CD4-positive, alpha-beta memory T cell (primary cell): Measurements from ENCODE around the gene DOLK. TPM values are rescaled to one million over a fixed set of nuclear protein-coding genes. Genes with fewer than 3 reads are reported as not detected.

Experiments used
- CTCF ChIA-PET: fragments of 350-600 bp; sonication (Branson Sonifier 250); formaldehyde crosslinking; loops from one replicate; lab custom pipeline; 2021; ENCODE audit warnings: inconsistent platforms; ENCODE audit not compliant: partially characterized antibody; lab: Charles Lee
- POLR2A ChIA-PET: fragments of 350-600 bp; sonication (Branson Sonifier 250); formaldehyde crosslinking; loops from one replicate; lab custom pipeline; 2021; ENCODE audit not compliant: partially characterized antibody; lab: Charles Lee
- DNase-seq, 5 donors: peaks; one replicate each; pipeline versions ENCODE4 v3.0.0 to v3.0.0-alpha.2; 2020 to 2022; ENCODE audit warnings: mixed read lengths in 1 of 5
- H3K27ac ChIP-seq: one replicate; pipeline ENCODE4 v1.7.0; 2013; ENCODE audit warnings: low read depth, low read length
- H3K27me3 ChIP-seq: 2 replicates; pipeline ENCODE4 v1.7.0; 2013; ENCODE audit warnings: mild to moderate bottlenecking, low read length, moderate library complexity; ENCODE audit not compliant: insufficient read depth
- H3K36me3 ChIP-seq: 2 replicates; pipeline ENCODE4 v1.7.0; 2013; ENCODE audit warnings: mild to moderate bottlenecking, low read length, moderate library complexity; ENCODE audit not compliant: insufficient read depth
- H3K4me1 ChIP-seq: 2 replicates; pipeline ENCODE4 v1.7.0; 2013; ENCODE audit warnings: mild to moderate bottlenecking, low read length, moderate library complexity; ENCODE audit not compliant: insufficient read depth
- H3K4me3 ChIP-seq, 2 donors: one replicate each; pipeline ENCODE4 v1.7.0; 2013; ENCODE audit warnings: low read length in 2 of 2, mild to moderate bottlenecking in 1 of 2
- H3K9me3 ChIP-seq, 2 donors: one replicate each; pipeline ENCODE4 v1.7.0; 2013; ENCODE audit warnings: low read length in 2 of 2, control low read depth in 1 of 2; ENCODE audit not compliant: control insufficient read depth in 1 of 2
- H3K27ac Mint-ChIP-seq, 7 donors: one replicate each; pipeline ENCODE4 v1.8.0; 2020 to 2021; ENCODE audit warnings: mixed read lengths in 7 of 7, mild to moderate bottlenecking in 6 of 7, inconsistent platforms in 3 of 7, moderate library complexity in 3 of 7
- H3K27me3 Mint-ChIP-seq, 2 donors: one replicate each; pipeline ENCODE4 v1.8.0; 2020 to 2021; ENCODE audit warnings: mixed read lengths in 2 of 2
- H3K36me3 Mint-ChIP-seq, 2 donors: one replicate each; pipeline ENCODE4 v1.8.0; 2020 to 2021; ENCODE audit warnings: mixed read lengths in 2 of 2, inconsistent platforms in 1 of 2, mild to moderate bottlenecking in 1 of 2
- H3K4me1 Mint-ChIP-seq, 4 donors: one replicate each; pipeline ENCODE4 v1.8.0; 2020 to 2021; ENCODE audit warnings: mixed read lengths in 4 of 4, mild to moderate bottlenecking in 1 of 4
- H3K4me3 Mint-ChIP-seq, 8 donors: one replicate each; pipeline ENCODE4 v1.8.0; 2020 to 2021; ENCODE audit warnings: mixed read lengths in 8 of 8, mild to moderate bottlenecking in 7 of 8, moderate library complexity in 6 of 8, inconsistent platforms in 3 of 8
- H3K9me3 Mint-ChIP-seq, 8 donors: one replicate each; pipeline ENCODE4 v1.8.0; 2020 to 2021; ENCODE audit warnings: mixed read lengths in 8 of 8, mild to moderate bottlenecking in 5 of 8, inconsistent platforms in 3 of 8, moderate library complexity in 1 of 8
- intact Hi-C: fragments of 100-400 bp; cut with micrococcal nuclease; formaldehyde crosslinking; loops from one replicate; pipeline ENCODE4 v1.15.1; 2023
- polyA plus RNA-seq, 2 donors: library from polyadenylated mRNA; unstranded; fragments of 300-500 nt; fragmentation: Illumina TruSeq; gene quantifications; one replicate each; pipeline ENCODE4 v1.2.3, GENCODE V29; 2021
- total RNA-seq, 2 experiments: library from RNA; stranded (reverse); gene quantifications; one replicate each; pipeline ENCODE4 v1.2.3, GENCODE V29; 2021

DOLK gene
- total and polyA plus RNA-seq, 4 experiments from 2014 or later: 9.1 to 12.9 (median 10.8) TPM

DNA sequence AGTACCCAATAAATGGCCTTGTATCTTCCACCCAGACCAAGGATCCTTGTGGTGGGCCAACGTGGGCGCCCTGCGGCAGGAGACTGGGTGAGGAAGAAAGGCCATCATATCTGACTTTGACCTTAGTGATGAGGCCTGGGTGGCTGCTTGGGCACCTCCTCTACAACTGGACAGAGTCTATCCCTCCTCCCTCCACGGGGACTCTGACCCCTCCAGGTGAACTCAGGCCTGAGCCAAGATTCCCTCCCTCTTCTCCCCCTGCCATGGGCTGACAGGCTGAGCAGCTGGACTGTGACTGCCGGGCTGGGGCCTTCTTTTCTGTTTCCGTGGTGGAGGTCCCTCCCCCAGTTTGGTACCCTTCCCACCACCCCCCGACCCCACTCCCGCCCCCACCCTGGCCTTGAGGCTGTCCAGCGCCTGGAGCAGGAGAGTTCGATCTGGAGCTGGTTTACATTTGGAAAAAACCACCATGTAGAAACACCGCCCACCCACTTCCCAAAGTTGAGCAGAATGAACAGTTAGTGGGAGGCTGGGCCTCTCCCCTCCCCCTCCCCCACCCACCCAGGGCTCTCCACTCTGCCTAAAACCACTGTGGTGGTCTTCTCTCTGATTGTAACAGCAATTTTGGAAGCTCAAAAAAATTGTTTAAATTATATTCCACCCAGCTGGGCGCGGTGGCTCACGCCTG lies 27.9 kb downstream of the DOLK start:
- Histone ChIP-seq H3K4me1 (peaks cover 4% of the 10 kb centered on the region), H3K27me3 (no peaks in the 10 kb centered on the region), H3K9me3 (no peaks in the 10 kb centered on the region), H3K36me3 (peaks cover 20% of the 10 kb centered on the region), H3K27ac (no peak overlapping the region), H3K4me3 (no peak overlapping the region)
- DNase-seq: no peak
- peaks cover 0 to 9% (median 4%) of the 10 kb centered on the region in 4 donors for H3K4me1 Mint-ChIP-seq
- no peaks in the 10 kb centered on the region for H3K9me3 Mint-ChIP-seq
- no peaks in the 10 kb centered on the region for H3K27me3 Mint-ChIP-seq
- no peak overlapping the region for H3K4me3 Mint-ChIP-seq
- peaks cover 18 to 27% of the 10 kb centered on the region in 2 donors for H3K36me3 Mint-ChIP-seq
- intact Hi-C loops: no loop called here
- CTCF ChIA-PET: interaction anchor here (1.0 to 1.3 kb wide), 3 partner anchors 7 to 11 kb away, joined by 4 to 7 read pairs (median 4); no protein-coding TSS in a partner anchor
- peak overlapping the region in 2 of 7 donors; percentile 21 to 72 for H3K27ac Mint-ChIP-seq
- POLR2A ChIA-PET: interaction anchor here (1.3 kb wide), 1 partner anchor 37 kb away, joined by 4 read pairs; no protein-coding TSS in a partner anchor

DNA sequence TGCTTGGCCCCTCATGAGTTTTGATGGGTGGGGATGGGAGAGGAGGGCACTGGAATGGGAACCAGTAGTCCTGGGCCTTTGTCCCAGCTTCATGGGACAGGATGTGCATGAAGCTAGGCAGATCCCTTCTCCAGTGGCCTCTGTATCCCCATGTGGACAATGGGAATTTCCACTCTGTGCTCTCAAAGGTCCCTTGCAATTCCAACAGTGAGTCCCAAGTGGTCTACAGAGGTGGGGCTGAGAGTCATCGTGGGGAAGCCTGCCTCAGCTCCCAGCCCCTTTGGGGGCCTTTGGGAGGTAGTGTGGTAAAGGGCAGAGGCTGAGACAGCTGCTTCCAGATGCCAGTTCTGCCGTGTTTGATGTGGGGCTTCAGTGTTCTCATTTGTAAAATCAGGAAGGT lies 28.5 kb downstream of the DOLK start:
- peaks cover 11% of the 10 kb centered on the region for H3K4me1 ChIP-seq
- H3K27ac Mint-ChIP-seq: peak overlapping the region in 2 of 7 donors; percentile 21 to 72
- H3K27me3 Mint-ChIP-seq: no peaks in the 10 kb centered on the region
- no peak overlapping the region for H3K4me3 ChIP-seq
- ChIA-PET CTCF (interaction anchor here (1.0 to 1.3 kb wide), 3 partner anchors 8 to 10 kb away, joined by 4 to 7 read pairs (median 4); no protein-coding TSS in a partner anchor), POLR2A (no interaction called here)
- no peak overlapping the region for H3K27ac ChIP-seq
- peaks cover 0 to 9% (median 4%) of the 10 kb centered on the region in 4 donors for H3K4me1 Mint-ChIP-seq
- DNase-seq: no peak
- intact Hi-C loops: no loop called here
- peaks cover 20% of the 10 kb centered on the region for H3K36me3 ChIP-seq
- H3K36me3 Mint-ChIP-seq: peaks cover 18 to 27% of the 10 kb centered on the region in 2 donors
- H3K4me3 Mint-ChIP-seq: no peak overlapping the region
- no peaks in the 10 kb centered on the region for H3K9me3 Mint-ChIP-seq
- H3K9me3 ChIP-seq: no peaks in the 10 kb centered on the region
- no peaks in the 10 kb centered on the region for H3K27me3 ChIP-seq

GRCh38 chr9:128917151-128917849 lies 30.1 kb downstream of the DOLK start:
- Histone ChIP-seq H3K36me3 (peaks cover 27% of the 10 kb centered on the region), H3K4me1 (peaks cover 27% of the 10 kb centered on the region), H3K27ac (no peak overlapping the region), H3K27me3 (no peaks in the 10 kb centered on the region), H3K4me3 (no peak overlapping the region), H3K9me3 (no peaks in the 10 kb centered on the region)
- DNase-seq: no peak
- Mint-ChIP-seq H3K27ac (peak overlapping the region in 1 of 7 donors; percentile 57), H3K27me3 (no peaks in the 10 kb centered on the region), H3K4me3 (no peak overlapping the region), H3K4me1 (peaks cover 8 to 21% (median 16%) of the 10 kb centered on the region in 4 donors), H3K36me3 (peaks cover 27 to 37% of the 10 kb centered on the region in 2 donors), H3K9me3 (no peaks in the 10 kb centered on the region)
- POLR2A ChIA-PET: interaction anchor here (1.3 kb wide), 1 partner anchor 18 kb away, joined by 4 read pairs; no protein-coding TSS in a partner anchor
- CTCF ChIA-PET: interaction anchor here (0.7 to 4.4 kb wide), 2 partner anchors 11 to 264 kb away, joined by 3 to 20 read pairs; no protein-coding TSS in a partner anchor
- intact Hi-C loops: no loop called here

DNA sequence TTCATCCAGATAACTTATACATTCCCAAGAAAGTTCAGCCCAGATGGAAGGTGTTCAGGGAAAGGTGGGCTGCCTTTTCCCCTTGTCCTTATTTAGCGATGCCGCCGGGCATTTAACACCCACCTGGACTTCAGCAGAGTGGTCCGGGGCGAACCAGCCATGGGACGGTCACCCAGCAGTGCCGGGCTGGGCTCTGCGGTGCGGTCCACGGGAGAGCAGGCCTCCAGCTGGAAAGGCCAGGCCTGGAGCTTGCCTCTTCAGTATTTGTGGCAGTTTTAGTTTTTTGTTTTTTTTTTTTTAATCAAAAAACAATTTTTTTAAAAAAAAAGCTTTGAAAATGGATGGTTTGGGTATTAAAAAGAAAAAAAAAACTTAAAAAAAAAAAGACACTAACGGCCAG lies 30.7 kb downstream of the DOLK start:
- intact Hi-C loops: no loop called here
- peaks cover 32% of the 10 kb centered on the region for H3K4me1 ChIP-seq
- CTCF ChIA-PET: interaction anchor here (0.7 to 4.4 kb wide), 2 partner anchors 12 to 264 kb away, joined by 3 to 20 read pairs; no protein-coding TSS in a partner anchor
- no peaks in the 10 kb centered on the region for H3K27me3 ChIP-seq
- H3K36me3 ChIP-seq: peaks cover 28% of the 10 kb centered on the region
- Mint-ChIP-seq H3K27me3 (no peaks in the 10 kb centered on the region), H3K9me3 (no peaks in the 10 kb centered on the region), H3K4me1 (peaks cover 13 to 27% (median 20%) of the 10 kb centered on the region in 4 donors), H3K27ac (no peak overlapping the region), H3K4me3 (no peak overlapping the region), H3K36me3 (peaks cover 27 to 37% of the 10 kb centered on the region in 2 donors)
- H3K9me3 ChIP-seq: no peaks in the 10 kb centered on the region
- H3K4me3 ChIP-seq: no peak overlapping the region
- H3K27ac ChIP-seq: no peak overlapping the region
- POLR2A ChIA-PET: interaction anchor here (1.3 kb wide), 1 partner anchor 17 kb away, joined by 4 read pairs; no protein-coding TSS in a partner anchor
- no peak for DNase-seq

GRCh38 chr9:128916204-128916603 lies 31.2 kb downstream of the DOLK start:
- no peak overlapping the region for H3K27ac Mint-ChIP-seq
- CTCF ChIA-PET: interaction anchor here (0.7 to 4.4 kb wide), 2 partner anchors 12 to 265 kb away, joined by 3 to 20 read pairs; no protein-coding TSS in a partner anchor
- Histone ChIP-seq H3K9me3 (no peaks in the 10 kb centered on the region), H3K27ac (no peak overlapping the region), H3K4me3 (no peak overlapping the region), H3K36me3 (peaks cover 28% of the 10 kb centered on the region), H3K4me1 (peaks cover 38% of the 10 kb centered on the region), H3K27me3 (no peaks in the 10 kb centered on the region)
- peaks cover 13 to 32% (median 24%) of the 10 kb centered on the region in 4 donors for H3K4me1 Mint-ChIP-seq
- no peaks in the 10 kb centered on the region for H3K9me3 Mint-ChIP-seq
- peaks cover 27 to 37% of the 10 kb centered on the region in 2 donors for H3K36me3 Mint-ChIP-seq
- no peak overlapping the region for H3K4me3 Mint-ChIP-seq
- no peak for DNase-seq
- POLR2A ChIA-PET: interaction anchor here (1.3 kb wide), 1 partner anchor 16 kb away, joined by 4 read pairs; no protein-coding TSS in a partner anchor
- intact Hi-C loops: no loop called here
- H3K27me3 Mint-ChIP-seq: no peaks in the 10 kb centered on the region

DNA sequence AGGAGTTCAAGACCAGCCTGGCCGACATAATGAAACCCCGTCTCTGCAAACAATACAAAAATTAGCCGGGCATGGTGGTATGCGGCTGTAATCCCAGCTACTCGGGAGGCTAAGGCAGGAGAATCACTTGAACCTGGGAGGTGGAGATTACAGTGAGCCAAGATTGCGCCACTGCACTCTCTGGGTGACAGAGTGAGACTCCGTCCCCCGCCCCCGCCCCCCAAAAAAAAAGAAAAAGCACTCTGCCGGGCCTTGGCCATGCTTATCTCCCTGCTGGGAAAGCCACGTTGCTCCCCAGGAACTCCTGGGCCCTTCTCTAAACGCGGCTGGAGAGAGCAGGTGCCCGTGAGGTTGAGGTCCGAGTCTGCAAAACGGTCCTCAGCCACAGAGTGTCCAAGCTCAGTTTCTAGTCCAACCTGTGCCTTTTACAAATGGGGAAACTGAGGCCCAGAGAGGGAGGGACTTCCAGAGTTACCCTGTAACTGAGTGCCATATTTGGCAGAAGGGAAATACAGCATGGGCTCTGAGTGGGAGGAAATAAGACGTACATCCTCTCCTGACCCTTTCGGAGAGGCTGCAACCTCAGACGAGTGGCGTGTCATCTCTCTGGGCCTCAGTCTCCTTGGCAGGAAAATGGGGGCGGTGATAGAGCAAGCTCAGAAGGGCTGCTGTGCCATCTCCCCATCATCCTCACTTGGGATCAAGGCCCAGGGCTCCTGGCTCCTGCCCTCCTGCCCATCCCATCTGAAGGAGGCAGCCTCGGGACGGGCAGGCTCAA lies 33.2 kb downstream of the DOLK start:
- Histone ChIP-seq H3K36me3 (peaks cover 46% of the 10 kb centered on the region), H3K9me3 (no peaks in the 10 kb centered on the region), H3K4me1 (peaks cover 51% of the 10 kb centered on the region), H3K4me3 (no peak overlapping the region), H3K27ac (no peak overlapping the region), H3K27me3 (no peaks in the 10 kb centered on the region)
- H3K4me3 Mint-ChIP-seq: no peak overlapping the region
- no peak for DNase-seq
- ChIA-PET CTCF (interaction anchor here (4.4 kb wide), 1 partner anchor 14 kb away, joined by 20 read pairs; no protein-coding TSS in a partner anchor), POLR2A (interaction anchor here (0.7 to 2.0 kb wide), 2 partner anchors 13 to 21 kb away, joined by 3 to 7 read pairs; no protein-coding TSS in a partner anchor)
- peak overlapping the region in 4 of 7 donors; percentile 22 to 50 (median 42) for H3K27ac Mint-ChIP-seq
- intact Hi-C loops: no loop called here
- peaks cover 34 to 46% of the 10 kb centered on the region in 2 donors for H3K36me3 Mint-ChIP-seq
- no peaks in the 10 kb centered on the region for H3K9me3 Mint-ChIP-seq
- no peaks in the 10 kb centered on the region for H3K27me3 Mint-ChIP-seq
- H3K4me1 Mint-ChIP-seq: peaks cover 18 to 50% (median 30%) of the 10 kb centered on the region in 4 donors
